ENCODE measurements around the gene ERFE. TPM values are rescaled to one million over a fixed set of nuclear protein-coding genes. Genes with fewer than 3 reads are reported as not detected.

The ERFE gene
- total and polyA plus RNA-seq, 8 donors: 0.14 to 4.9 (median 0.70) TPM; not detected in 2

GRCh38 chr2:238167344-238167715 is 8.6 kb downstream of the ERFE start:
- peak in 2 of 6 donors; percentile 9 to 50 for DNase-seq
- H3K4me1 ChIP-seq: peaks cover 0 to 9% (median 4%) of the 10 kb centered on the region in 3 donors
- no peak for TF ChIP-seq CTCF (IDR thresholded peaks at IDR 0.05)
- intact Hi-C loops (cut with DNase I): no loop called here
- FAIRE-seq: no peak
- H3K9me3 ChIP-seq: no peaks in the 10 kb centered on the region
- H3K36me3 ChIP-seq: peaks cover 0 to 9% (median 0%) of the 10 kb centered on the region in 3 donors
- H3K4me3 ChIP-seq: no peak overlapping the region
- no peak for ATAC-seq
- 88 to 89% methylated on average over 7 of the region's 7 CpGs for WGBS, 2 donors
- H3K27me3 ChIP-seq: no peaks in the 10 kb centered on the region
- H3K27ac ChIP-seq: no peak overlapping the region

GRCh38 chr2:238167761-238168160 is 9.0 kb downstream of the ERFE start:
- intact Hi-C loops (cut with DNase I): no loop called here
- Histone ChIP-seq H3K27ac (no peak overlapping the region), H3K4me1 (peaks cover 0 to 9% (median 4%) of the 10 kb centered on the region in 3 donors), H3K27me3 (no peaks in the 10 kb centered on the region), H3K4me3 (no peak overlapping the region), H3K36me3 (peaks cover 0 to 14% (median 0%) of the 10 kb centered on the region in 3 donors), H3K9me3 (no peaks in the 10 kb centered on the region)
- DNase-seq (peak in 2 of 6 donors; percentile 14 to 43), FAIRE-seq (no peak), ATAC-seq (no peak)
- no peak for TF ChIP-seq CTCF (IDR thresholded peaks at IDR 0.05)
- WGBS, 2 donors: 85 to 86% methylated on average over 8 of the region's 8 CpGs

GRCh38 chr2:238168196-238169047 is 9.7 kb downstream of the ERFE start:
- DNase-seq (peak in 2 of 6 donors; percentile 11 to 50), FAIRE-seq (no peak), ATAC-seq (no peak)
- intact Hi-C loops (cut with DNase I): no loop called here
- H3K4me1 ChIP-seq: peaks cover 0 to 9% (median 4%) of the 10 kb centered on the region in 3 donors
- no peak overlapping the region for H3K27ac ChIP-seq
- no peak for TF ChIP-seq CTCF (IDR thresholded peaks at IDR 0.05)
- H3K36me3 ChIP-seq: peaks cover 0 to 19% (median 0%) of the 10 kb centered on the region in 3 donors
- no peaks in the 10 kb centered on the region for H3K9me3 ChIP-seq
- H3K4me3 ChIP-seq: no peak overlapping the region
- H3K27me3 ChIP-seq: no peaks in the 10 kb centered on the region
- 89 to 90% methylated on average over 13 of the region's 13 CpGs for WGBS, 2 donors

GRCh38 chr2:238169048-238169707 is 10.4 kb downstream of the ERFE start:
- intact Hi-C loops (cut with DNase I): no loop called here
- peak in 3 of 4 donors; percentile 28 to 44 (median 35) for ATAC-seq
- no peaks in the 10 kb centered on the region for H3K9me3 ChIP-seq
- H3K27ac ChIP-seq: peak overlapping the region in 1 of 4 donors; percentile 55
- H3K36me3 ChIP-seq: peaks cover 0 to 25% (median 0%) of the 10 kb centered on the region in 3 donors
- no peak overlapping the region for H3K4me3 ChIP-seq
- H3K4me1 ChIP-seq: peaks cover 0 to 9% (median 4%) of the 10 kb centered on the region in 3 donors
- no peaks in the 10 kb centered on the region for H3K27me3 ChIP-seq
- 54 to 68% methylated on average over 6 of the region's 6 CpGs for WGBS, 2 donors
- peak in 3 of 6 donors; percentile 35 to 71 (median 41) for DNase-seq
- FAIRE-seq: no peak
- no peak for TF ChIP-seq CTCF (IDR thresholded peaks at IDR 0.05)
